ENCODE results near the gene ZNF678.

- no peak for TF ChIP-seq CTCF (IDR thresholded peaks at IDR 0.05)
- no peak for TF ChIP-seq EZH2 (IDR thresholded peaks at IDR 0.05; ENCODE audit: borderline replicate concordance, insufficient read depth, low read depth, low read length, poor library complexity, severe bottlenecking)
These were observed 40.0 kb downstream of the ZNF678 start for GRCh38 chr1:227603327-227603726.

All from B cell (primary cell).